Keratinocyte (primary cell): Measurements from ENCODE around the gene TNRC18. TPM values are rescaled to one million over a fixed set of nuclear protein-coding genes. Genes with fewer than 3 reads are reported as not detected.

Experiments
- DNase-seq: peaks from one replicate; pipeline ENCODE4 v3.0.0-alpha.2; 2011; ENCODE audit warnings: low read depth, missing footprints, low spot score
- FAIRE-seq: peaks from 2 replicates; lab custom pipeline; 2011; peaks lifted over from hg19 to GRCh38; lab: Jason Lieb, UNC
- H2AFZ ChIP-seq: 2 replicates; pipeline ENCODE4 v1.6.0; 2012; ENCODE audit warnings: low read length, control low read depth, inconsistent platforms; ENCODE audit not compliant: control insufficient read depth
- H3K27ac ChIP-seq: 2 replicates; pipeline ENCODE4 v1.5.1; 2011; ENCODE audit warnings: low read length; ENCODE audit not compliant: control insufficient read depth, insufficient read depth
- H3K27me3 ChIP-seq: 3 replicates; pipeline ENCODE4 v1.6.0; 2011; ENCODE audit warnings: low read length; ENCODE audit not compliant: control insufficient read depth, insufficient read depth; ENCODE audit errors: extremely low read depth
- H3K36me3 ChIP-seq, 2 experiments: 2 replicates in 1 of 2; 3 replicates in 1 of 2; pipeline ENCODE4 v1.5.1; 2011; ENCODE audit warnings: low read length in 2 of 2, mild to moderate bottlenecking in 1 of 2; ENCODE audit not compliant: control insufficient read depth in 2 of 2, insufficient read depth in 2 of 2; ENCODE audit errors: extremely low read depth in 1 of 2
- H3K4me1 ChIP-seq: 3 replicates; pipeline ENCODE4 v1.5.1; 2011; ENCODE audit warnings: low read length; ENCODE audit not compliant: control insufficient read depth, insufficient read depth; ENCODE audit errors: extremely low read depth
- H3K4me2 ChIP-seq: 3 replicates; pipeline ENCODE4 v1.6.0; 2011; ENCODE audit warnings: low read depth, low read length; ENCODE audit not compliant: control insufficient read depth, insufficient read depth; ENCODE audit errors: extremely low read depth
- H3K4me3 ChIP-seq, 3 experiments: fragments of 200-600 bp in 1 of 3; sonication (generic) in 1 of 3; 2 replicates in 2 of 3; 3 replicates in 1 of 3; pipeline ENCODE4 v1.5.1; 2011 to 2016; ENCODE audit warnings: low read length in 3 of 3, mild to moderate bottlenecking in 3 of 3, control low read depth in 2 of 3, inconsistent platforms in 1 of 3, low read depth in 1 of 3, mixed read lengths in 1 of 3, mixed run types in 1 of 3, moderate library complexity in 1 of 3; ENCODE audit not compliant: control insufficient read depth in 2 of 3, insufficient read depth in 2 of 3; ENCODE audit errors: extremely low read depth in 1 of 3
- H3K79me2 ChIP-seq: 2 replicates; pipeline ENCODE4 v1.6.0; 2012; ENCODE audit warnings: low read length; ENCODE audit not compliant: control insufficient read depth, insufficient read depth
- H3K9ac ChIP-seq: 3 replicates; pipeline ENCODE4 v1.6.0; 2011; ENCODE audit warnings: low read length; ENCODE audit not compliant: control insufficient read depth, insufficient read depth; ENCODE audit errors: extremely low read depth
- H3K9me1 ChIP-seq: 3 replicates; pipeline ENCODE4 v1.6.0; 2011; ENCODE audit warnings: low read length; ENCODE audit not compliant: control insufficient read depth, insufficient read depth; ENCODE audit errors: extremely low read depth
- H3K9me3 ChIP-seq: 2 replicates; pipeline ENCODE4 v1.5.1; 2012; ENCODE audit warnings: low read depth, low read length; ENCODE audit not compliant: control insufficient read depth
- H4K20me1 ChIP-seq: 3 replicates; pipeline ENCODE4 v1.6.0; 2011; ENCODE audit warnings: low read length; ENCODE audit not compliant: control insufficient read depth, insufficient read depth; ENCODE audit errors: extremely low read depth
- CTCF ChIP-seq, 3 experiments: IDR thresholded peaks in 1 of 3; conservative IDR thresholded peaks in 1 of 3; optimal IDR thresholded peaks in 1 of 3; 2 replicates in 2 of 3; 3 replicates in 1 of 3; pipeline versions ENCODE3 to v1.5.1; 2011; ENCODE audit warnings: low read length in 3 of 3, mild to moderate bottlenecking in 3 of 3, moderate library complexity in 2 of 3, control low read depth in 1 of 3, inconsistent platforms in 1 of 3; ENCODE audit not compliant: insufficient read depth in 2 of 3; ENCODE audit errors: extremely low read depth in 1 of 3
- EZH2 ChIP-seq: IDR thresholded peaks from one replicate; pipeline ENCODE4 v1.6.1; 2012; ENCODE audit warnings: inconsistent platforms, mild to moderate bottlenecking, low read length, moderate library complexity
- dilution Hi-C: fragments of 300-500 bp; cut with MboI; formaldehyde crosslinking; loops from one replicate; pipeline ENCODE4 v1.7.0; 2020; ENCODE audit warnings: low sequenced_read_pairs; ENCODE audit not compliant: extremely low pct_ligation_motif_present
- polyA plus RNA-seq, 5 experiments: library from polyadenylated mRNA; depleted of rRNA in 3 of 5; stranded (reverse) in 3 of 5; stranded (forward) in 1 of 5; unstranded in 1 of 5; fragments of >200 nt; gene quantifications; 1 replicate in 1 of 5; 2 replicates in 3 of 5; 3 replicates in 1 of 5; pipeline versions ENCODE4 v1.2.1 to v1.2.3, GENCODE V29; 2011 to 2012; ENCODE audit warnings: missing spikeins in 2 of 5, low read depth in 1 of 5, low replicate concordance in 1 of 5

Gene TNRC18
- polyA plus RNA-seq, 1 donor (not counting 4 experiments of a cell fraction or from before 2014, with no cell fraction given) = 13.2 TPM

- Histone ChIP-seq H3K4me3 (peak overlapping the region; percentile 87 to 94 (median 93)), H3K9me3 (no peaks in the 10 kb centered on the region), H3K27me3 (no peaks in the 10 kb centered on the region), H3K79me2 (peaks cover 62% of the 10 kb centered on the region), H3K36me3 (peaks cover 2 to 5% of the 10 kb centered on the region in 2 experiments), H3K4me1 (peaks cover 10% of the 10 kb centered on the region), H3K4me2 (peak overlapping the region; percentile 83), H3K27ac (peak overlapping the region; percentile 96), H3K9me1 (no peaks in the 10 kb centered on the region), H4K20me1 (no peaks in the 10 kb centered on the region), H2AFZ (peak overlapping the region; percentile 15), H3K9ac (peak overlapping the region; percentile 99)
- dilution Hi-C loops = no loop called here
- TF ChIP-seq CTCF (optimal IDR thresholded peaks at IDR 0.05 in 1 of 3, IDR thresholded peaks at IDR 0.05 in 1 of 3, conservative IDR thresholded peaks at IDR 0.05 in 1 of 3; ENCODE audit: extremely low read depth in 1 of 3, insufficient read depth in 2 of 3, low read length in 3 of 3) (no peak), EZH2 (no peak)
- DNase-seq = no peak
- no peak for FAIRE-seq
Observed at GRCh38 chr7:5429253-5429856, 5.7 kb upstream of the TNRC18 start.

GRCh38 chr7:5428478-5429252 lies 5.0 kb upstream of the TNRC18 start:
- Histone ChIP-seq H4K20me1 (no peaks in the 10 kb centered on the region), H2AFZ (peak overlapping the region; percentile 15), H3K36me3 (peaks cover 2 to 5% of the 10 kb centered on the region in 2 experiments), H3K27me3 (no peaks in the 10 kb centered on the region), H3K4me1 (peaks cover 10% of the 10 kb centered on the region), H3K4me2 (peak overlapping the region; percentile 83), H3K27ac (peak overlapping the region; percentile 96), H3K9me1 (no peaks in the 10 kb centered on the region), H3K4me3 (peak overlapping the region; percentile 87 to 94 (median 93)), H3K9ac (peak overlapping the region; percentile 99), H3K9me3 (no peaks in the 10 kb centered on the region), H3K79me2 (peaks cover 65% of the 10 kb centered on the region)
- FAIRE-seq (no peak), DNase-seq (no peak)
- dilution Hi-C loops = no loop called here
- TF ChIP-seq CTCF (optimal IDR thresholded peaks at IDR 0.05 in 1 of 3, IDR thresholded peaks at IDR 0.05 in 1 of 3, conservative IDR thresholded peaks at IDR 0.05 in 1 of 3; ENCODE audit: extremely low read depth in 1 of 3, insufficient read depth in 2 of 3, low read length in 3 of 3) (peak in 1 of 3 experiments; percentile 5), EZH2 (no peak)
